Nephron (organoid): ENCODE data around the gene YWHAQ.

ENCODE experiments used
- H3K27ac Mint-ChIP-seq, 3 experiments: 2 replicates each; pipeline ENCODE4 v1.8.0; 2020; ENCODE audit warnings: mixed read lengths in 3 of 3, mild to moderate bottlenecking in 2 of 3, moderate library complexity in 1 of 3
- H3K27me3 Mint-ChIP-seq: 2 replicates; pipeline ENCODE4 v1.8.0; 2021; ENCODE audit warnings: low read depth, mild to moderate bottlenecking, moderate library complexity, mixed read lengths
- H3K36me3 Mint-ChIP-seq: 2 replicates; pipeline ENCODE4 v1.8.0; 2020; ENCODE audit warnings: low read depth, mixed read lengths
- H3K4me1 Mint-ChIP-seq: 2 replicates; pipeline ENCODE4 v1.8.0; 2020; ENCODE audit warnings: mixed read lengths
- H3K4me3 Mint-ChIP-seq, 3 experiments: 2 replicates each; pipeline ENCODE4 v1.8.0; 2020; ENCODE audit warnings: mild to moderate bottlenecking in 3 of 3, mixed read lengths in 3 of 3, moderate library complexity in 2 of 3
- H3K9me3 Mint-ChIP-seq: 2 replicates; pipeline ENCODE4 v1.8.0; 2020; ENCODE audit warnings: mixed read lengths
- TF ChIP-seq, protein P1 (sequence below), 3 experiments: fragments of 200-600 bp; sonication (generic); IDR thresholded peaks; one replicate each; pipeline ENCODE4 v1.5.0; 2021; ENCODE audit warnings: antibody characterized with exemption in 3 of 3; ENCODE audit not compliant: unreplicated experiment in 3 of 3

The YWHAQ gene

DNA sequence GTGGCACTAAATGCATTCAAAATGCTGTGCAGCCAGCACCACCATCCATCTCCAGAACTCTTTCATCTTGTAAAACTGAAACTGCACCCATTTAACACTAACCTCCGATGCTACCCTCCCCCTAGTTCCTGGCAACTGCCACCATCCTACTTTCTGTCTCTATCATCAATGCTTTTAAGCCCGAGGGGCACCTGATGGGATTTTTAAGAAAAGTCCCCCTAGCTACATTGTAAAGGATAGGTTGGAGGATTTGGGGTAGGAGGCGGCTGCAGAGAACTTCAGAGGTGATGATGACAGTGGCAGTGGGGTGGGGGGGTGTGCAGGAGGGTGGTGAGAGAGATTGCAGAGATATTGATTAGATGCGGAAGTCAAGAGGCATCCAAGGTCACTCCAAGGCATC, 10.8 kb upstream of the YWHAQ start:
- H3K27me3 Mint-ChIP-seq, result peaks cover 14% of the 10 kb centered on the region
- TF ChIP-seq, protein P1, sequence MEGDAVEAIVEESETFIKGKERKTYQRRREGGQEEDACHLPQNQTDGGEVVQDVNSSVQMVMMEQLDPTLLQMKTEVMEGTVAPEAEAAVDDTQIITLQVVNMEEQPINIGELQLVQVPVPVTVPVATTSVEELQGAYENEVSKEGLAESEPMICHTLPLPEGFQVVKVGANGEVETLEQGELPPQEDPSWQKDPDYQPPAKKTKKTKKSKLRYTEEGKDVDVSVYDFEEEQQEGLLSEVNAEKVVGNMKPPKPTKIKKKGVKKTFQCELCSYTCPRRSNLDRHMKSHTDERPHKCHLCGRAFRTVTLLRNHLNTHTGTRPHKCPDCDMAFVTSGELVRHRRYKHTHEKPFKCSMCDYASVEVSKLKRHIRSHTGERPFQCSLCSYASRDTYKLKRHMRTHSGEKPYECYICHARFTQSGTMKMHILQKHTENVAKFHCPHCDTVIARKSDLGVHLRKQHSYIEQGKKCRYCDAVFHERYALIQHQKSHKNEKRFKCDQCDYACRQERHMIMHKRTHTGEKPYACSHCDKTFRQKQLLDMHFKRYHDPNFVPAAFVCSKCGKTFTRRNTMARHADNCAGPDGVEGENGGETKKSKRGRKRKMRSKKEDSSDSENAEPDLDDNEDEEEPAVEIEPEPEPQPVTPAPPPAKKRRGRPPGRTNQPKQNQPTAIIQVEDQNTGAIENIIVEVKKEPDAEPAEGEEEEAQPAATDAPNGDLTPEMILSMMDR (IDR thresholded peaks at IDR 0.05; ENCODE audit: unreplicated experiment in 3 of 3), result no peak
- no peaks in the 10 kb centered on the region for H3K9me3 Mint-ChIP-seq
- H3K4me3 Mint-ChIP-seq, result no peak overlapping the region
- no peak overlapping the region for H3K27ac Mint-ChIP-seq
- H3K36me3 Mint-ChIP-seq, result no peaks in the 10 kb centered on the region
- peaks cover 35% of the 10 kb centered on the region for H3K4me1 Mint-ChIP-seq

DNA sequence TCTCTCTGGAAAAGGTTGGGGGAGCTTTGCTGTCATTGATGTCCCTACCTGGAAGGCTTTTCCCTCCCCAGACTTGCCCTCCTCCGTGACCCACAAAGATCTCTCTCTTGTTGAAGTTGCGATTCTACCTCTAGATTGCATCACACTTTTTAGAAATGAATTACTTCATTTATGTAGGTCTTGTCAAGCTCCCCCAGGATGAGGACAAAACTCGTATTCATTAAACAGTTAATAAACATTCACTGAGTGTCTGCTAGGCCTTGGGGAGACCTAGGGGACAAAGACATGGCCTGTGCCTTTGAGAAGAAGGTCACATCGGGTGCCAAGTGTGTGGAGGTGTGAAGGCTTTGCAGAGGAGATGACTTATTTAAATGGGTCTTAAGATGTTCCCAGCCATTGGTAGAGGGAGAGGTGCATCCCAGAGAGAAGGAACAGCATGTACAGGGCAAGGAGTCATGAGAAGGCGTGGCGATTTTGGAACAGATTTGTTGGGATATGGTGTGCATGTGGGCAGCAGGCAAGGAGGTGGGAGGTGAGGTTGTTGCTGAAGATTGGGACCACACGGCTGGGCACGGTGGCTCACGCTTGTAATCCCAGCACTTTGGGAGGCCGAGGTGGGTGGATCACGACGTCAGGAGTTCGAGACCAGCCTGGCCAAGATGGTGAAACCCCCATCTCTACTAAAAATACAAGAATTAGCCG, 9.8 kb upstream of the YWHAQ start:
- TF ChIP-seq, protein P1 (IDR thresholded peaks at IDR 0.05; ENCODE audit: unreplicated experiment in 3 of 3), result no peak
- H3K36me3 Mint-ChIP-seq, result no peaks in the 10 kb centered on the region
- no peak overlapping the region for H3K27ac Mint-ChIP-seq
- H3K4me1 Mint-ChIP-seq, result peaks cover 39% of the 10 kb centered on the region
- H3K4me3 Mint-ChIP-seq, result no peak overlapping the region
- H3K27me3 Mint-ChIP-seq, result peaks cover 11% of the 10 kb centered on the region
- no peaks in the 10 kb centered on the region for H3K9me3 Mint-ChIP-seq

DNA sequence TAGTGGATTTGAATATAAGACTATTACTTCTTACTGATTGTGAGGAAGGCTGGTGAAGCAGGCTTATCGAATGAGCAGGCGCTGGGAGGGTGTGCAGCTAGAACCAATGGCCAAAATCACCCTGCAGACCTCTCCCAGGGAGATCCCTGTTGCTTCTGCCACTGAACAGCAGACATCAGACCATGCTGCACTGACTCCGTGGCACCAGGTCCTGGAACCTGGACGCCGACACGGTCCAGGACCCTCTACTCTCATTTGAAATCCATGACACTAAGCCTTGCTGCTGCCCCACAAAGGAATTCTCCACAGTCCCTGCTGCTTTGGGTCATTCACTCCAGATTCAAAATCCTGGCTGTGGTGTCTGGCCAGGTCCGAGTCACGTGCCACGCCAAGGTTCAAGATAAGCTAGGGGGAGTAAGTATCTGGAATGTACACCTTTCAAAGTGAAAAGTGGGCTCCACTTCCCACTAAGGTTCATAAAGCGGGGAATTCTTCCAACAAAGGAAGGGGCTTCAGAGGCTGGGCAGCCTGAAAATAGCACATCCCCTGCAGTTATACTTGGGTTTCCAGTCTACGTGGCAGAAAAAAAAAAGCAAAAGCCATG, 9.0 kb upstream of the YWHAQ start:
- H3K36me3 Mint-ChIP-seq, result no peaks in the 10 kb centered on the region
- peaks cover 39% of the 10 kb centered on the region for H3K4me1 Mint-ChIP-seq
- H3K9me3 Mint-ChIP-seq, result no peaks in the 10 kb centered on the region
- H3K4me3 Mint-ChIP-seq, result no peak overlapping the region
- peak overlapping the region in 2 of 3 experiments; percentile 23 to 48 for H3K27ac Mint-ChIP-seq
- peaks cover 11% of the 10 kb centered on the region for H3K27me3 Mint-ChIP-seq
- TF ChIP-seq, protein P1 (IDR thresholded peaks at IDR 0.05; ENCODE audit: unreplicated experiment in 3 of 3), result no peak

DNA sequence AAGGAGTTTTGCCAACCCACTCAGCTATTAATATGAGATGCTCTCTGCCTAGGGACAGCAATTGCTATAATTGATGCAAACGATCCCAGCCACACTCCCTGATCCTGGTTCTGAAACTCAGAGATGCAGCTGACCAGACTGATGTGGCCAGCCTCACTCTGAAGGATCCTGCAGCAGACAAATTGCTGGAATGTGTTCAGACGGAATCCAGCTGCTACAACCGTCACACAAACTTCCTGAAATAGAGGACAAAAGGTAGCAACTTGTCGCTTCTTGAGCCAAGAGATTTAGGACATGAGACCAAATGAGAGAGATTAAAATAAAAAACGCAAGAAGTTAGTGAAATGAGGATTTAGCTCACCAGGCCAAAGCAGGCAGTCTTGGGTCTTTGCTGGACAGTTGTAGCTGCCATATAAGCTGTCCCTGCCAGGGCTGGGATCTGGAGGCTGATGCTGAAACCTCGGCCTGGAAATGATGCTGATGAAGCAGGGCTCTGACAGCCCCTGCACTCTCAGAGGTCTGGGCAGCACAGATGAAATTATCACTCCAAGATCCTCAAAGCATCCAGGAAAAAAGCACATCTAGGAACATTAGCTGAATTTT, 8.3 kb upstream of the YWHAQ start:
- peak overlapping the region; percentile 16 to 78 (median 55) for H3K27ac Mint-ChIP-seq
- no peaks in the 10 kb centered on the region for H3K9me3 Mint-ChIP-seq
- peaks cover 44% of the 10 kb centered on the region for H3K4me1 Mint-ChIP-seq
- H3K4me3 Mint-ChIP-seq, result no peak overlapping the region
- H3K36me3 Mint-ChIP-seq, result no peaks in the 10 kb centered on the region
- TF ChIP-seq, protein P1 (IDR thresholded peaks at IDR 0.05; ENCODE audit: unreplicated experiment in 3 of 3), result no peak
- H3K27me3 Mint-ChIP-seq, result peaks cover 11% of the 10 kb centered on the region

DNA sequence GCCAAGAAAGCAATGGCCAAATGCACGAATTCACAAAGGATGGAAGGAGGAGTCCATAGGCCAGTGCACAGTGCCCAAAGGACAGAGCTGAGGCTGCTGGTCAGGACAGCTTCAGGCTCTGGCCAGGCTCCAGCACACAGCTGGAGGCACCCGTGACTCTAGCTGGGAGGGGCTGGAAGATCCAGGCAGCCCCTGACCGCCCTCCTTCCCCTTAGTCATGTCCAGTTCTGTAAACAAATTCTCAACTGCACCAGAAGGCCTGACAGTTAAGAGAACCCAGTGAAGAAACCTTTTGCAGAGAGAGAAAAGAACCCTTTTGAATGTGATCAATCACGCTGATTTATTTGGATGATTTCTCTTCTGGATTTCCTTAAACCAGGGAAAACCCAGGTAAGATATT, 7.7 kb upstream of the YWHAQ start:
- H3K9me3 Mint-ChIP-seq, result no peaks in the 10 kb centered on the region
- no peaks in the 10 kb centered on the region for H3K36me3 Mint-ChIP-seq

More for the DNA sequence above, 7.7 kb upstream of the YWHAQ start:
- Mint-ChIP-seq H3K4me3 (peak overlapping the region in 1 of 3 experiments; percentile 25), H3K27ac (peak overlapping the region; percentile 55 to 78 (median 64)), H3K4me1 (peaks cover 50% of the 10 kb centered on the region), H3K27me3 (peaks cover 11% of the 10 kb centered on the region)
- TF ChIP-seq, protein P1 (IDR thresholded peaks at IDR 0.05; ENCODE audit: unreplicated experiment in 3 of 3), result no peak
